ENCODE data around the gene SNPH. TPM values are rescaled to one million over a fixed set of nuclear protein-coding genes. Genes with fewer than 3 reads are reported as not detected.

Gene SNPH
- total and polyA plus RNA-seq, 2 experiments from 2014 or later = 5.7 to 11.2 TPM

- H3K9me2 ChIP-seq (ENCODE audit: insufficient read depth) = no peaks in the 10 kb centered on the region
- H3K9me3 ChIP-seq (ENCODE audit: low read depth) = no peaks in the 10 kb centered on the region
- H3K4me3 ChIP-seq = no peak overlapping the region
- no peak overlapping the region for H3K9ac ChIP-seq
- TF ChIP-seq EZH2 (IDR thresholded peaks at IDR 0.05; ENCODE audit: insufficient read depth, poor library complexity, severe bottlenecking) (no peak), EZH2phosphoT487 (IDR thresholded peaks at IDR 0.05; ENCODE audit: insufficient read depth, low read depth) (no peak)
- DNase-seq = no peak
- 74 to 83% methylated on average over 2 of the region's 2 CpGs for WGBS, 2 experiments (ENCODE audit: low coverage in 1 of 2, low lambda C conversion rate in 2 of 2, missing lambda C conversion rate in 2 of 2)
- H3F3A ChIP-seq (ENCODE audit: insufficient read depth) = no peaks in the 10 kb centered on the region
- no peaks in the 10 kb centered on the region; the same call in 1 of the 2 replicates for H3K36me3 ChIP-seq (ENCODE audit: low read depth)
- peaks cover 7% of the 10 kb centered on the region; the same call in 1 of the 2 replicates for H3K4me1 ChIP-seq (ENCODE audit: insufficient read depth)
- no peaks in the 10 kb centered on the region for H3K79me2 ChIP-seq (ENCODE audit: insufficient read depth)
- no peak overlapping the region for H3K4me2 ChIP-seq (ENCODE audit: unreplicated experiment)
- H3K27ac ChIP-seq = no peak overlapping the region
- no peaks in the 10 kb centered on the region for H3K27me3 ChIP-seq (replicated peaks; ENCODE audit: insufficient read depth)
- no peaks in the 10 kb centered on the region for H4K20me1 ChIP-seq (ENCODE audit: insufficient read depth)
- in situ Hi-C loops (cut with MboI) = no loop called here
- no peak overlapping the region for H2AFZ ChIP-seq
Observed at GRCh38 chr20:1297486-1297885, 31.4 kb downstream of the SNPH start.

GRCh38 chr20:1298166-1298565 is 32.1 kb downstream of the SNPH start:
- 87 to 88% methylated on average over 5 of the region's 5 CpGs for WGBS, 2 experiments (ENCODE audit: low coverage in 1 of 2, low lambda C conversion rate in 2 of 2, missing lambda C conversion rate in 2 of 2)
- Histone ChIP-seq H3K27me3 (replicated peaks; ENCODE audit: insufficient read depth) (no peaks in the 10 kb centered on the region), H3K9me2 (ENCODE audit: insufficient read depth) (no peaks in the 10 kb centered on the region), H3K4me2 (ENCODE audit: unreplicated experiment) (no peak overlapping the region), H3K9me3 (ENCODE audit: low read depth) (no peaks in the 10 kb centered on the region), H3K36me3 (ENCODE audit: low read depth) (no peaks in the 10 kb centered on the region; the same call in 1 of the 2 replicates), H3K9ac (no peak overlapping the region), H2AFZ (no peak overlapping the region), H3K79me2 (ENCODE audit: insufficient read depth) (no peaks in the 10 kb centered on the region), H3K27ac (no peak overlapping the region), H4K20me1 (ENCODE audit: insufficient read depth) (no peaks in the 10 kb centered on the region), H3F3A (ENCODE audit: insufficient read depth) (no peaks in the 10 kb centered on the region), H3K4me3 (no peak overlapping the region), H3K4me1 (ENCODE audit: insufficient read depth) (peaks cover 7% of the 10 kb centered on the region; the same call in 1 of the 2 replicates)
- no peak for DNase-seq
- no peak for TF ChIP-seq EZH2phosphoT487 (IDR thresholded peaks at IDR 0.05; ENCODE audit: insufficient read depth, low read depth)
- TF ChIP-seq EZH2 (IDR thresholded peaks at IDR 0.05; ENCODE audit: insufficient read depth, poor library complexity, severe bottlenecking) = no peak
- in situ Hi-C loops (cut with MboI) = no loop called here

GRCh38 chr20:1298888-1299511 is 32.9 kb downstream of the SNPH start:
- whole genome bisulfite sequencing, 2 experiments (ENCODE audit: low coverage in 1 of 2, low lambda C conversion rate in 2 of 2, missing lambda C conversion rate in 2 of 2) = 86 to 87% methylated on average over 10 of the region's 10 CpGs
- Histone ChIP-seq H3F3A (ENCODE audit: insufficient read depth) (no peaks in the 10 kb centered on the region), H3K36me3 (ENCODE audit: low read depth) (no peaks in the 10 kb centered on the region; the same call in 1 of the 2 replicates), H4K20me1 (ENCODE audit: insufficient read depth) (no peaks in the 10 kb centered on the region), H3K9me3 (ENCODE audit: low read depth) (no peaks in the 10 kb centered on the region), H3K9ac (no peak overlapping the region), H3K4me2 (ENCODE audit: unreplicated experiment) (no peak overlapping the region), H3K27me3 (replicated peaks; ENCODE audit: insufficient read depth) (no peaks in the 10 kb centered on the region), H3K4me3 (no peak overlapping the region), H3K79me2 (ENCODE audit: insufficient read depth) (no peaks in the 10 kb centered on the region), H2AFZ (no peak overlapping the region), H3K9me2 (ENCODE audit: insufficient read depth) (no peaks in the 10 kb centered on the region), H3K27ac (no peak overlapping the region), H3K4me1 (ENCODE audit: insufficient read depth) (peaks cover 7% of the 10 kb centered on the region; the same call in 1 of the 2 replicates)
- TF ChIP-seq EZH2 (IDR thresholded peaks at IDR 0.05; ENCODE audit: insufficient read depth, poor library complexity, severe bottlenecking) (no peak), EZH2phosphoT487 (IDR thresholded peaks at IDR 0.05; ENCODE audit: insufficient read depth, low read depth) (no peak)
- no peak for DNase-seq
- in situ Hi-C loops (cut with MboI) = no loop called here

GRCh38 chr20:1299522-1299921 is 33.4 kb downstream of the SNPH start:
- TF ChIP-seq EZH2phosphoT487 (IDR thresholded peaks at IDR 0.05; ENCODE audit: insufficient read depth, low read depth) (no peak), EZH2 (IDR thresholded peaks at IDR 0.05; ENCODE audit: insufficient read depth, poor library complexity, severe bottlenecking) (no peak)
- in situ Hi-C loops (cut with MboI) = no loop called here
- 90 to 96% methylated on average over 9 of the region's 9 CpGs for WGBS, 2 experiments (ENCODE audit: low coverage in 1 of 2, low lambda C conversion rate in 2 of 2, missing lambda C conversion rate in 2 of 2)

More at GRCh38 chr20:1299522-1299921, 33.4 kb downstream of the SNPH start:
- no peaks in the 10 kb centered on the region for H3K79me2 ChIP-seq (ENCODE audit: insufficient read depth)
- H4K20me1 ChIP-seq (ENCODE audit: insufficient read depth) = no peaks in the 10 kb centered on the region
- no peak overlapping the region for H3K9ac ChIP-seq
- no peaks in the 10 kb centered on the region for H3K9me2 ChIP-seq (ENCODE audit: insufficient read depth)
- H3K4me1 ChIP-seq (ENCODE audit: insufficient read depth) = peaks cover 7% of the 10 kb centered on the region; the same call in 1 of the 2 replicates
- H3K9me3 ChIP-seq (ENCODE audit: low read depth) = no peaks in the 10 kb centered on the region
- no peak overlapping the region for H3K4me3 ChIP-seq
- H3K27me3 ChIP-seq (replicated peaks; ENCODE audit: insufficient read depth) = no peaks in the 10 kb centered on the region
- no peak overlapping the region for H3K4me2 ChIP-seq (ENCODE audit: unreplicated experiment)
- no peak overlapping the region for H2AFZ ChIP-seq
- no peak overlapping the region for H3K27ac ChIP-seq
- H3K36me3 ChIP-seq (ENCODE audit: low read depth) = no peaks in the 10 kb centered on the region; the same call in 1 of the 2 replicates
- no peak for DNase-seq
- no peaks in the 10 kb centered on the region for H3F3A ChIP-seq (ENCODE audit: insufficient read depth)

Data from GM23248 (cell line).